ENCODE data around the gene PCDHB12.
"Not testable (repeated sequence)": the region's sequence is repeated elsewhere in the genome, so short reads cannot be mapped to it uniquely, and the experiment has no call there.

DNA sequence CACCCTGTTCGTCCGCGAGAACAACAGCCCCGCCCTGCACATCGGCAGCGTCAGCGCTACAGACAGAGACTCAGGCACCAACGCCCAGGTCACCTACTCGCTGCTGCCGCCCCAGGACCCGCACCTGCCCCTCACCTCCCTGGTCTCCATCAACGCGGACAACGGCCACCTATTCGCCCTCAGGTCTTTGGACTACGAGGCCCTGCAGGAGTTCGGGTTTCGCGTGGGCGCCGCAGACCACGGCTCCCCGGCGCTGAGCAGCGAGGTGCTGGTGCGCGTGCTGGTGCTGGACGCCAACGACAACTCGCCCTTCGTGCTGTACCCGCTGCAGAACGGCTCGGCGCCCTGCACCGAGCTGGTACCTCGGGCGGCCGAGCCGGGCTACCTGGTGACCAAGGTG lies 27.4 kb downstream of the PCDHB12 start:
- not testable (repeated sequence) for TF ChIP-seq EP300, POLR2A, POLR2AphosphoS5 (IDR thresholded peaks at IDR 0.05)
- TF ChIP-seq, protein P1, sequence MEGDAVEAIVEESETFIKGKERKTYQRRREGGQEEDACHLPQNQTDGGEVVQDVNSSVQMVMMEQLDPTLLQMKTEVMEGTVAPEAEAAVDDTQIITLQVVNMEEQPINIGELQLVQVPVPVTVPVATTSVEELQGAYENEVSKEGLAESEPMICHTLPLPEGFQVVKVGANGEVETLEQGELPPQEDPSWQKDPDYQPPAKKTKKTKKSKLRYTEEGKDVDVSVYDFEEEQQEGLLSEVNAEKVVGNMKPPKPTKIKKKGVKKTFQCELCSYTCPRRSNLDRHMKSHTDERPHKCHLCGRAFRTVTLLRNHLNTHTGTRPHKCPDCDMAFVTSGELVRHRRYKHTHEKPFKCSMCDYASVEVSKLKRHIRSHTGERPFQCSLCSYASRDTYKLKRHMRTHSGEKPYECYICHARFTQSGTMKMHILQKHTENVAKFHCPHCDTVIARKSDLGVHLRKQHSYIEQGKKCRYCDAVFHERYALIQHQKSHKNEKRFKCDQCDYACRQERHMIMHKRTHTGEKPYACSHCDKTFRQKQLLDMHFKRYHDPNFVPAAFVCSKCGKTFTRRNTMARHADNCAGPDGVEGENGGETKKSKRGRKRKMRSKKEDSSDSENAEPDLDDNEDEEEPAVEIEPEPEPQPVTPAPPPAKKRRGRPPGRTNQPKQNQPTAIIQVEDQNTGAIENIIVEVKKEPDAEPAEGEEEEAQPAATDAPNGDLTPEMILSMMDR (IDR thresholded peaks at IDR 0.05), result not testable (repeated sequence)
